ENCODE results near the gene USP3.

- TF ChIP-seq CTCF (IDR thresholded peaks at IDR 0.05; ENCODE audit: low read depth, low read length, poor library complexity, severe bottlenecking) (no peak), EZH2phosphoT487 (IDR thresholded peaks at IDR 0.05; ENCODE audit: borderline replicate concordance, low read length) (no peak)
Measured at GRCh38 chr15:63469984-63470383, 34.4 kb upstream of the USP3 start.

Measured in DOHH2 (cell line).